Measurements from ENCODE around the gene FERMT3.

DNA sequence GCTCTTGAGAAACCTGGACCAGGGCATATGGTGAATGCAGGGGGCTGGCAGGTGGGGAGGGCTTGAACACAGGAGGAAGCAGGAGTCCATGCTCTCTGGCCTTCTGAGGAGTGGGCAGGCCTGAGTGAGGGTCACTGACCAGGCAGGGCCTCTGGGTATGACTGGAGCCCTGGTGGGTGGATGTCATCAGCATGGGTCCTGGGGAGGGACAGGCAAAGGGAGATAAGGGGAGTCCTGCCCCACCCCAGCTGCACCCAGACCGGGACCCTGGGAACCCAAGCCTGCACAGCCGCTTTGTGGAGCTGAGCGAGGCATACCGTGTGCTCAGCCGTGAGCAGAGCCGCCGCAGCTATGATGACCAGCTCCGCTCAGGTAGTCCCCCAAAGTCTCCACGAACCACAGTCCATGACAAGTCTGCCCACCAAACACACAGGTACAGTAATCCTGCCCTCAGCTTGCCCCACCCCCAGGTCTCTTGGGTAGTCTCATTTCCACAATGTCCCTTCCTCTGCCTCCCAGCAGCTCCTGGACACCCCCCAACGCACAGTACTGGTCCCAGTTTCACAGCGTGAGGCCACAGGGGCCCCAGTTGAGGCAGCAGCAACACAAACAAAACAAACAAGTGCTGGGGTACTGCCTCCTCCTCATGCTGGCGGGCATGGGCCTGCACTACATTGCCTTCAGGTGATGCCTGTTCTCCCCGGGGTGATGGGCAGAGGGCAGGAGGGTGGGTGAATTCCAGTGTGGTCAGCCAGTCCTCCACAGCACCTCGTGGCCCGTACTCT, 25.9 kb downstream of the FERMT3 start:
- TF ChIP-seq CTCF (IDR thresholded peaks at IDR 0.05; ENCODE audit: borderline replicate concordance, extremely low read depth, low read length, poor library complexity, severe bottlenecking) (no peak), EZH2 (IDR thresholded peaks at IDR 0.05; ENCODE audit: borderline replicate concordance, low read depth, low read length, severe bottlenecking) (no peak)
